K562 (cell line): ENCODE results near the gene PODXL. TPM values are rescaled to one million over a fixed set of nuclear protein-coding genes. Genes with fewer than 3 reads are reported as not detected.

Experiments
- ATAC-seq: fragments of 200-7000 bp; cut with Tn5 transposase; 3 replicates; pipeline ENCODE4 v1.9.1; 2020; ENCODE audit warnings: moderate library complexity
- BruUV-seq: library from RNA; stranded (reverse); fragments of 400-500 nt; replicated peaks from 2 replicates; lab custom pipeline; 2021; lab: Mats Ljungman, UMichigan
- CTCF ChIA-PET: fragments of 300-600 bp; formaldehyde crosslinking; extraction: SDS; loops from one replicate; lab custom pipeline; 2021; ENCODE audit warnings: low intra/inter-chr PET ratio; lab: Yijun Ruan, JAX
- POLR2A ChIA-PET: fragments of 300-600, 350-650 bp; sonication (Branson Sonifier 250); formaldehyde crosslinking; extraction: SDS; loops from one replicate; lab custom pipeline; 2021; ENCODE audit warnings: antibody characterized with exemption, inconsistent platforms; lab: Yijun Ruan, JAX
- DNase-seq, 4 experiments: peaks; one replicate each; pipeline versions ENCODE4 v3.0.0 to v3.0.0-alpha.2; 2011 to 2018; ENCODE audit warnings: low spot score in 3 of 4, mixed read lengths in 3 of 4; ENCODE audit errors: extremely low read depth in 1 of 4
- FAIRE-seq: peaks from 2 replicates; lab custom pipeline; 2011; peaks lifted over from hg19 to GRCh38; lab: Jason Lieb, UNC
- H2AFZ ChIP-seq: 2 replicates; pipeline ENCODE4 v1.6.0; 2011; ENCODE audit warnings: low read depth, low read length, control low read depth, inconsistent platforms
- H3K27ac ChIP-seq: fragments of 200-600 bp; 3 replicates; pipeline ENCODE4 v1.8.0; 2011; ENCODE audit warnings: low read depth, mild to moderate bottlenecking, control low read depth, inconsistent platforms, low read length, moderate library complexity, mixed read lengths; ENCODE audit errors: extremely low read depth
- H3K27me3 ChIP-seq, 2 experiments: fragments of 300-600 bp in 1 of 2; 2 replicates in 1 of 2; 3 replicates in 1 of 2; pipeline versions ENCODE4 v1.6.0 to v1.8.0; 2011; ENCODE audit warnings: inconsistent platforms in 2 of 2, low read length in 2 of 2, mild to moderate bottlenecking in 1 of 2, mixed read lengths in 1 of 2, moderate library complexity in 1 of 2; ENCODE audit not compliant: control insufficient read depth in 2 of 2, insufficient read depth in 2 of 2
- H3K36me3 ChIP-seq: fragments of 300-600 bp; 3 replicates; pipeline ENCODE4 v1.8.0; 2011; ENCODE audit warnings: mild to moderate bottlenecking, low read length, inconsistent platforms; ENCODE audit not compliant: control insufficient read depth, insufficient read depth
- H3K4me1 ChIP-seq, 2 experiments: fragments of 200-600 bp in 1 of 2; replicated peaks in 1 of 2; 2 replicates in 1 of 2; 3 replicates in 1 of 2; pipeline versions ENCODE4 v1.5.1 to v1.8.0; 2011; ENCODE audit warnings: inconsistent platforms in 2 of 2, low read length in 2 of 2, mild to moderate bottlenecking in 1 of 2, mixed read lengths in 1 of 2, moderate library complexity in 1 of 2; ENCODE audit not compliant: control insufficient read depth in 2 of 2, insufficient read depth in 2 of 2
- H3K4me2 ChIP-seq: 2 replicates; pipeline ENCODE4 v1.6.1; 2011; ENCODE audit warnings: low read length, control low read depth, inconsistent platforms, mixed read lengths; ENCODE audit not compliant: insufficient read depth
- H3K4me3 ChIP-seq: fragments of 200-600 bp; sonication (generic), shearing (Covaris generic); 2 replicates; pipeline ENCODE4 v1.5.1; 2016; ENCODE audit warnings: control low read depth, inconsistent platforms
- H3K79me2 ChIP-seq: fragments of 200-600 bp; 3 replicates; pipeline ENCODE4 v1.8.0; 2011; ENCODE audit warnings: low read length, inconsistent platforms; ENCODE audit not compliant: control insufficient read depth, insufficient read depth
- H3K9ac ChIP-seq, 2 experiments: 2 replicates each; pipeline versions ENCODE4 v1.6.0 to v1.6.1; 2011; ENCODE audit warnings: low read depth in 2 of 2, low read length in 2 of 2, control low read depth in 1 of 2, inconsistent platforms in 1 of 2, mild to moderate bottlenecking in 1 of 2, mixed read lengths in 1 of 2; ENCODE audit not compliant: insufficient read depth in 1 of 2
- H3K9me1 ChIP-seq: one replicate; pipeline ENCODE4 v1.6.0; 2011; ENCODE audit warnings: inconsistent platforms, mild to moderate bottlenecking, low read length, moderate library complexity; ENCODE audit not compliant: control insufficient read depth, insufficient read depth
- H3K9me3 ChIP-seq: replicated peaks from 2 replicates; pipeline ENCODE4 v1.5.1; 2011; ENCODE audit warnings: low read depth, low read length, inconsistent platforms; ENCODE audit not compliant: control insufficient read depth, insufficient read depth
- H4K20me1 ChIP-seq: replicated peaks from 2 replicates; pipeline ENCODE4 v1.6.1; 2011; ENCODE audit warnings: low read length, inconsistent platforms, mixed read lengths; ENCODE audit not compliant: control insufficient read depth, insufficient read depth
- CCAR2 ChIP-seq: fragments of 200-400 bp; formaldehyde crosslinking; IDR thresholded peaks from 2 replicates; pipeline ENCODE4 v1.6.1; 2017; ENCODE audit warnings: mild to moderate bottlenecking, low read depth, low read length
- FOSL1 ChIP-seq: fragments of 200-800 bp; sonication (Bioruptor generic); conservative IDR thresholded peaks from 2 replicates; pipeline ENCODE4 v1.6.1; 2016; ENCODE audit warnings: missing genetic modification characterization, missing compliant biosample characterization
- JUN ChIP-seq, 2 experiments: sonication (generic) in 1 of 2; formaldehyde crosslinking in 1 of 2; IDR thresholded peaks; 2 replicates each; pipeline versions ENCODE4 v1.6.1 to v1.8.0; 2012 to 2022; ENCODE audit warnings: borderline replicate concordance in 2 of 2, mild to moderate bottlenecking in 2 of 2, improper control_type of control experiment in 1 of 2, low read depth in 1 of 2, low read length in 1 of 2, missing genetic modification reagents in 1 of 2
- LEF1 ChIP-seq: fragments of 450-650 bp; IDR thresholded peaks from 2 replicates; pipeline ENCODE4 v1.6.1; 2016; ENCODE audit warnings: mild to moderate bottlenecking
- MAZ ChIP-seq, 2 experiments: fragments of 450-650 bp in 1 of 2; sonication (generic) in 1 of 2; formaldehyde crosslinking; IDR thresholded peaks in 1 of 2; conservative IDR thresholded peaks in 1 of 2; 2 replicates each; pipeline versions ENCODE4 v1.4.0 to v1.5.0; 2020; ENCODE audit warnings: mild to moderate bottlenecking in 1 of 2, missing genetic modification reagents in 1 of 2
- MNT ChIP-seq, 2 experiments: fragments of 450-650 bp; conservative IDR thresholded peaks; 2 replicates each; pipeline ENCODE4 v1.6.1; 2017; ENCODE audit warnings: mild to moderate bottlenecking in 2 of 2, moderate library complexity in 2 of 2
- PBX2 ChIP-seq, 2 experiments: IDR thresholded peaks in 1 of 2; conservative IDR thresholded peaks in 1 of 2; 2 replicates each; pipeline ENCODE4 v1.6.1; 2016; ENCODE audit warnings: low read depth in 2 of 2, mild to moderate bottlenecking in 1 of 2, missing compliant biosample characterization in 1 of 2, missing genetic modification characterization in 1 of 2, moderate library complexity in 1 of 2
- SMAD3 ChIP-seq: fragments of 450-650 bp; formaldehyde crosslinking; conservative IDR thresholded peaks from 2 replicates; pipeline ENCODE4 v1.4.0; 2020; ENCODE audit warnings: mild to moderate bottlenecking
- TAF7 ChIP-seq: fragments of 450-650 bp; IDR thresholded peaks from 2 replicates; pipeline ENCODE4 v1.6.1; 2016; ENCODE audit warnings: missing genetic modification characterization, missing compliant biosample characterization
- TEAD4 ChIP-seq, 2 experiments: sonication (generic) in 1 of 2; formaldehyde crosslinking in 1 of 2; IDR thresholded peaks; 2 replicates each; pipeline versions ENCODE4 v1.6.1 to v1.8.0; 2012 to 2022; ENCODE audit warnings: borderline replicate concordance in 1 of 2, inconsistent platforms in 1 of 2, low read length in 1 of 2, mild to moderate bottlenecking in 1 of 2, missing genetic modification reagents in 1 of 2
- ZFP1 ChIP-seq: fragments of 450-650 bp; formaldehyde crosslinking; IDR thresholded peaks from 2 replicates; pipeline ENCODE4 v1.4.0; 2020; ENCODE audit warnings: mild to moderate bottlenecking, mixed read lengths
- WGBS: fragments of 100-300 bp; shearing (Covaris generic); methylation state at CpG from one replicate; pipeline ENCODE4 v1.1.6; 2016; ENCODE audit warnings: low coverage, mixed read lengths; ENCODE audit not compliant: insufficient coverage; ENCODE audit errors: missing lambda C conversion rate; 5-methylcytosine and 5-hydroxymethylcytosine counted together
- in situ Hi-C: fragments of 300-500 bp; cut with MboI; formaldehyde crosslinking; loops from 4 replicates; pipeline ENCODE4 v1.15.0; 2018; ENCODE audit warnings: inconsistent platforms, mixed read lengths
- intact Hi-C: fragments of 100-400 bp; cut with micrococcal nuclease; formaldehyde crosslinking; loops from 2 replicates; pipeline ENCODE4 v1.14.2; 2022
- polyA plus RNA-seq, 8 experiments: library from polyadenylated mRNA; depleted of rRNA in 4 of 8; stranded (reverse) in 5 of 8; unstranded in 3 of 8; fragments of >200 nt; fragmentation: Nextera tagmentation in 2 of 8; fragmentation: Illumina TruSeq in 1 of 8; extraction: Ambion mirVana in 2 of 8; extraction: Trizol in 1 of 8; gene quantifications; 2 replicates each; pipeline versions ENCODE4 v1.2.1 to v1.2.3, GENCODE V29; 2011 to 2014; ENCODE audit warnings: inconsistent platforms in 1 of 8, missing spikeins in 1 of 8
- total RNA-seq, 7 experiments: library from RNA; depleted of rRNA in 6 of 7; stranded (reverse); fragments of >200 nt in 6 of 7; fragmentation: Illumina TruSeq in 2 of 7; extraction: Trizol in 2 of 7; gene quantifications; 2 replicates each; pipeline versions ENCODE4 v1.2.1 to v1.2.3, GENCODE V29; 2011 to 2021; ENCODE audit warnings: low replicate concordance in 1 of 7

The PODXL gene
- total and polyA plus RNA-seq, 9 of the 15 experiments (the other 6 are each of a cell fraction or from before 2014, with no cell fraction given): 0.01 to 0.73 (median 0.07) TPM

- intact Hi-C loops (no loop called here), in situ Hi-C loops (no loop called here)
- no peak overlapping the region for H3K9ac ChIP-seq
- H3K4me2 ChIP-seq: no peak overlapping the region
- H3K79me2 ChIP-seq: no peaks in the 10 kb centered on the region
- CTCF ChIA-PET: interaction anchor here (0.6 kb wide), 1 partner anchor 713 kb away, joined by 3 read pairs; no protein-coding TSS in a partner anchor
- no peak overlapping the region for H2AFZ ChIP-seq
- H3K9me1 ChIP-seq: no peaks in the 10 kb centered on the region
- H3K4me3 ChIP-seq: no peak overlapping the region
- DNase-seq (no peak), FAIRE-seq (peak; percentile 77), ATAC-seq (no peak)
- H4K20me1 ChIP-seq: 0 out of 2 replicates have a peak, but pooled peaks cover 14% of the 10 kb centered on the region
- POLR2A ChIA-PET: no interaction called here
- no peaks in the 10 kb centered on the region for H3K4me1 ChIP-seq
- peaks cover 32 to 69% of the 10 kb centered on the region in 2 experiments for H3K27me3 ChIP-seq
- H3K36me3 ChIP-seq: no peaks in the 10 kb centered on the region
- 5% methylated on average over 4 of the region's 4 CpGs for WGBS
- no peaks in the 10 kb centered on the region for H3K9me3 ChIP-seq
- no peak overlapping the region for H3K27ac ChIP-seq
- no TSS peak for BruUV-seq
- TF ChIP-seq ZFP1 (CRISPR knock-in tag) (no peak), TEAD4 (IDR thresholded peaks at IDR 0.05; ENCODE audit: low read length) (peak; percentile 45; the same call in 1 of the 2 replicates), TEAD4 (CRISPR knock-in tag; IDR thresholded peaks at IDR 0.05; ENCODE audit: borderline replicate concordance) (no peak), JUN (IDR thresholded peaks at IDR 0.05; ENCODE audit: borderline replicate concordance, low read depth, low read length) (no peak), JUN (CRISPR knock-in tag; IDR thresholded peaks at IDR 0.05; ENCODE audit: borderline replicate concordance) (no peak), FOSL1 (peak; percentile 76), MNT (conservative IDR thresholded peaks at IDR 0.05) (0 out of 4 replicates have a peak, but pooled peaks of 1 of the 2 experiments have one; percentile 17), TAF7 (tag) (no peak), CCAR2 (no peak), PBX2 (CRISPR knock-in tag; IDR thresholded peaks at IDR 0.05; ENCODE audit: low read depth) (no peak), PBX2 (tag; conservative IDR thresholded peaks at IDR 0.05; ENCODE audit: low read depth) (peak; percentile 85), LEF1 (no peak), MAZ (CRISPR knock-in tag; conservative IDR thresholded peaks at IDR 0.05 in 1 of 2, IDR thresholded peaks at IDR 0.05 in 1 of 2) (0 out of 4 replicates have a peak, but pooled peaks of 1 of the 2 experiments have one; percentile 16), SMAD3 (0 out of 2 replicates have a peak, but pooled peaks have one; percentile 30)
These were observed 39.3 kb upstream of the PODXL start for GRCh38 chr7:131595699-131596098.
